ENCODE data around the gene SOCS2. TPM values are rescaled to one million over a fixed set of nuclear protein-coding genes. Genes with fewer than 3 reads are reported as not detected.
A peak's percentile ranks its signal among the peaks of the same experiment; 100 is the strongest.

The SOCS2 gene
- total and polyA plus RNA-seq, 10 of the 15 experiments (the other 5 are each of a cell fraction or from before 2014, with no cell fraction given), result 2.6 to 12.0 (median 7.2) TPM

GRCh38 chr12:93569301-93569655 is 3.2 kb upstream of the SOCS2 start:
- in situ Hi-C loops (cut with MboI) (loop anchor here (5.0 kb wide), 2 partner anchors 173 to 533 kb away; no protein-coding TSS in a partner anchor), intact Hi-C loops (cut with micrococcal nuclease; ENCODE audit: unreplicated experiment) (loop anchor here (1.0 to 5.0 kb wide), 4 partner anchors 173 to 582 kb away; no protein-coding TSS in a partner anchor)
- no peak for DNase-seq (ENCODE audit: low read depth, low spot score)
- TF ChIP-seq ZZZ3 (IDR thresholded peaks at IDR 0.05; ENCODE audit: control insufficient read depth, insufficient read length, low read depth) (no peak), NFYA (IDR thresholded peaks at IDR 0.05; ENCODE audit: borderline replicate concordance, low read depth, low read length) (no peak)
- TF ChIP-seq, protein P1, sequence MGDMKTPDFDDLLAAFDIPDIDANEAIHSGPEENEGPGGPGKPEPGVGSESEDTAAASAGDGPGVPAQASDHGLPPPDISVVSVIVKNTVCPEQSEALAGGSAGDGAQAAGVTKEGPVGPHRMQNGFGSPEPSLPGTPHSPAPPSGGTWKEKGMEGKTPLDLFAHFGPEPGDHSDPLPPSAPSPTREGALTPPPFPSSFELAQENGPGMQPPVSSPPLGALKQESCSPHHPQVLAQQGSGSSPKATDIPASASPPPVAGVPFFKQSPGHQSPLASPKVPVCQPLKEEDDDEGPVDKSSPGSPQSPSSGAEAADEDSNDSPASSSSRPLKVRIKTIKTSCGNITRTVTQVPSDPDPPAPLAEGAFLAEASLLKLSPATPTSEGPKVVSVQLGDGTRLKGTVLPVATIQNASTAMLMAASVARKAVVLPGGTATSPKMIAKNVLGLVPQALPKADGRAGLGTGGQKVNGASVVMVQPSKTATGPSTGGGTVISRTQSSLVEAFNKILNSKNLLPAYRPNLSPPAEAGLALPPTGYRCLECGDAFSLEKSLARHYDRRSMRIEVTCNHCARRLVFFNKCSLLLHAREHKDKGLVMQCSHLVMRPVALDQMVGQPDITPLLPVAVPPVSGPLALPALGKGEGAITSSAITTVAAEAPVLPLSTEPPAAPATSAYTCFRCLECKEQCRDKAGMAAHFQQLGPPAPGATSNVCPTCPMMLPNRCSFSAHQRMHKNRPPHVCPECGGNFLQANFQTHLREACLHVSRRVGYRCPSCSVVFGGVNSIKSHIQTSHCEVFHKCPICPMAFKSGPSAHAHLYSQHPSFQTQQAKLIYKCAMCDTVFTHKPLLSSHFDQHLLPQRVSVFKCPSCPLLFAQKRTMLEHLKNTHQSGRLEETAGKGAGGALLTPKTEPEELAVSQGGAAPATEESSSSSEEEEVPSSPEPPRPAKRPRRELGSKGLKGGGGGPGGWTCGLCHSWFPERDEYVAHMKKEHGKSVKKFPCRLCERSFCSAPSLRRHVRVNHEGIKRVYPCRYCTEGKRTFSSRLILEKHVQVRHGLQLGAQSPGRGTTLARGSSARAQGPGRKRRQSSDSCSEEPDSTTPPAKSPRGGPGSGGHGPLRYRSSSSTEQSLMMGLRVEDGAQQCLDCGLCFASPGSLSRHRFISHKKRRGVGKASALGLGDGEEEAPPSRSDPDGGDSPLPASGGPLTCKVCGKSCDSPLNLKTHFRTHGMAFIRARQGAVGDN (IDR thresholded peaks at IDR 0.05), result no peak
- H3K4me3 ChIP-seq, result peak overlapping the region; percentile 81; the same call in 1 of the 2 replicates
- FAIRE-seq, result no peak
- ChIA-PET RAD21 (ENCODE audit: unreplicated experiment) (interaction anchor here (0.6 to 5.7 kb wide), 18 partner anchors 11 to 1162 kb away, joined by 3 to 121 read pairs (median 4); no protein-coding TSS in a partner anchor), SMC1A (ENCODE audit: uncharacterized antibody, unreplicated experiment) (interaction anchor here (0.6 to 6.3 kb wide), 30 partner anchors 11 to 582 kb away, joined by 3 to 85 read pairs (median 4); no protein-coding TSS in a partner anchor), CTCF (interaction anchor here (0.6 to 5.4 kb wide), 41 partner anchors 10 to 604 kb away, joined by 3 to 148 read pairs (median 4); no protein-coding TSS in a partner anchor), POLR2A (interaction anchor here (0.7 to 1.4 kb wide), 3 partner anchors 532 to 570 kb away, joined by 3 to 6 read pairs (median 3); no protein-coding TSS in a partner anchor)
- no peaks in the 10 kb centered on the region for H3K36me3 ChIP-seq (ENCODE audit: control insufficient read depth in 2 of 2, insufficient read depth in 2 of 2, low read length in 1 of 2)
- H3K79me2 ChIP-seq (ENCODE audit: control insufficient read depth, insufficient read depth, low read length), result no peaks in the 10 kb centered on the region
- H3K4me2 ChIP-seq (ENCODE audit: control insufficient read depth, insufficient read depth), result peak overlapping the region; percentile 100; the same call in 1 of the 2 replicates
- 6% methylated on average over 6 of the region's 6 CpGs for WGBS (ENCODE audit: insufficient coverage, insufficient replicate concordance, low lambda C conversion rate, missing lambda C conversion rate)
- no TSS peak for BruUV-seq (replicated peaks)
- no peaks in the 10 kb centered on the region for H4K20me1 ChIP-seq (ENCODE audit: control insufficient read depth, insufficient read depth)
- H3K9me3 ChIP-seq (replicated peaks; ENCODE audit: control insufficient read depth, insufficient read depth, low read length), result no peaks in the 10 kb centered on the region
- peak; percentile 1; the same call in 2 of the 3 replicates for ATAC-seq
- no peak overlapping the region for H3K27ac ChIP-seq (ENCODE audit: control insufficient read depth, insufficient read depth)
- peaks cover 11 to 12% of the 10 kb centered on the region in 2 experiments for H3K27me3 ChIP-seq (replicated peaks in 1 of 2; ENCODE audit: control insufficient read depth in 2 of 2, insufficient read depth in 2 of 2, low read length in 1 of 2)
- H3K9ac ChIP-seq (ENCODE audit: control insufficient read depth, insufficient read depth, low read length), result no peak overlapping the region
- peaks cover 6% of the 10 kb centered on the region; the same call in 1 of the 2 replicates for H3K4me1 ChIP-seq (ENCODE audit: control insufficient read depth, insufficient read depth, low read length)
- peak overlapping the region; percentile 90 for H2AFZ ChIP-seq (ENCODE audit: control insufficient read depth, low read depth, low read length)

Measured in GM12878 (cell line).